ENCODE results near the gene PLA2G12A. TPM values are rescaled to one million over a fixed set of nuclear protein-coding genes. Genes with fewer than 3 reads are reported as not detected.

The PLA2G12A gene
- total RNA-seq, 1 experiment from 2014 or later = 47.3 TPM

GRCh38 chr4:109745830-109746229 is 16.0 kb upstream of the PLA2G12A start:
- Histone ChIP-seq H3K4me1 (ENCODE audit: insufficient read depth, low read length) (no peaks in the 10 kb centered on the region), H3K9ac (ENCODE audit: extremely low read depth, insufficient read length, low read length) (no peak overlapping the region), H4K8ac (replicated peaks; ENCODE audit: insufficient read length, low read depth, low read length) (no peak overlapping the region), H2AK5ac (ENCODE audit: insufficient read length, low read length) (no peak overlapping the region), H3T11ph (ENCODE audit: low read length) (no peak overlapping the region), H3K18ac (ENCODE audit: insufficient read length, low read depth, low read length) (no peak overlapping the region), H3K27ac (ENCODE audit: insufficient read length, low read depth, low read length) (no peak overlapping the region), H3K79me2 (ENCODE audit: insufficient read depth, low read length) (no peaks in the 10 kb centered on the region), H3K4me2 (ENCODE audit: insufficient read depth, insufficient read length, low read length) (no peak overlapping the region), H2AFZ (ENCODE audit: low read length) (no peak overlapping the region), H3K56ac (ENCODE audit: insufficient read length, low read depth, low read length) (no peak overlapping the region), H2BK15ac (ENCODE audit: low read depth, low read length) (no peak overlapping the region), H3K14ac (ENCODE audit: insufficient read depth, low read length) (no peak overlapping the region), H4K5ac (ENCODE audit: insufficient read length, low read depth, low read length) (no peak overlapping the region), H2BK20ac (ENCODE audit: low read depth, low read length, poor library complexity, severe bottlenecking) (no peak overlapping the region), H3K4ac (ENCODE audit: low read depth, low read length) (no peak overlapping the region), H2BK5ac (ENCODE audit: insufficient read length, low read length) (no peak overlapping the region), H3K79me1 (ENCODE audit: insufficient read depth, low read depth, low read length, poor library complexity, severe bottlenecking) (no peaks in the 10 kb centered on the region), H4K91ac (ENCODE audit: insufficient read length, low read depth, low read length) (no peak overlapping the region), H3K9me3 (ENCODE audit: control insufficient read depth, low read depth, low read length) (no peaks in the 10 kb centered on the region), H3K23me2 (ENCODE audit: insufficient read length, low read depth, low read length, poor library complexity, severe bottlenecking) (no peaks in the 10 kb centered on the region), H3K27me3 (ENCODE audit: insufficient read depth, low read length) (no peaks in the 10 kb centered on the region), H4K20me1 (ENCODE audit: control insufficient read depth, insufficient read depth, insufficient read length) (no peaks in the 10 kb centered on the region), H2BK12ac (ENCODE audit: insufficient read length, low read depth, low read length) (no peak overlapping the region), H3K23ac (ENCODE audit: insufficient read length, low read depth, low read length) (no peak overlapping the region), H2BK120ac (ENCODE audit: low read depth, low read length, poor library complexity, severe bottlenecking) (no peak overlapping the region)
- no peak overlapping the region for H3K4me3 Mint-ChIP-seq
- no peaks in the 10 kb centered on the region for H3K27me3 Mint-ChIP-seq (ENCODE audit: low read depth)
- H3K9me3 Mint-ChIP-seq = no peaks in the 10 kb centered on the region
- no peak overlapping the region for H3K27ac Mint-ChIP-seq
- H3K4me1 Mint-ChIP-seq = peaks cover 4 to 7% of the 10 kb centered on the region in 2 experiments; a peak in 2 of 4 replicates
- no peak for DNase-seq
- H3K36me3 Mint-ChIP-seq (ENCODE audit: insufficient read depth in 1 of 3, low read depth in 3 of 3) = no peaks in the 10 kb centered on the region
- no peak for TF ChIP-seq CTCF (conservative IDR thresholded peaks at IDR 0.05)

Data from H9 (cell line).